HG03342 (cell line): ENCODE measurements around the gene TSPOAP1.

Experiments
- ATAC-seq: cut with Tn5 transposase; IDR thresholded peaks from one replicate; pipeline ENCODE4 v1.9.1; 2021; ENCODE audit warnings: mild to moderate bottlenecking, moderate library complexity; ENCODE audit not compliant: unreplicated experiment

The TSPOAP1 gene

DNA sequence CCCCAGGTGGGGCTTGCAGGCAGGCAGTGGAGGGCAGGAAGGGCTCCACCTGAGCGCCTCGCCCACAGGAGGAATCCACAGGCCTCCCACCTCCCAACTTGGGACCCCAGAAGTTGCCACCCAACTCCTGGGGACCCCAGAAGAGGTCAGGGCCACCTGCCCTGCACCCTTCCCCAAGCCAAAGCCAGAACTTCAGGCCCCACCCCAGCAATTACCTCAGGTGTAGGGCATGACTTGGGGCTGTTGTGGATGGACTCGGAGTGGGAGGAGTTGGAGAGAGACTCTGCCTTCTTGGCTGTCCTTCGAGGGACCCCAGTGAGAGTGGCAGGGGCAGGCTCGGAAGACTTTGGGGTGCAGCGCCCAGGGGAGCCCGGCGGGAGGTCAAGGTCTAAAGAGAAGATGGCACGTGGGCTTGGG lies 10.5 kb downstream of the TSPOAP1 start:
- no peak for ATAC-seq

GRCh38 chr17:58317421-58318064 lies 11.1 kb downstream of the TSPOAP1 start:
- ATAC-seq, result peak; percentile 61

GRCh38 chr17:58316260-58316960 lies 12.2 kb downstream of the TSPOAP1 start:
- no peak for ATAC-seq

GRCh38 chr17:58315750-58316149 lies 12.8 kb downstream of the TSPOAP1 start:
- ATAC-seq, result no peak

DNA sequence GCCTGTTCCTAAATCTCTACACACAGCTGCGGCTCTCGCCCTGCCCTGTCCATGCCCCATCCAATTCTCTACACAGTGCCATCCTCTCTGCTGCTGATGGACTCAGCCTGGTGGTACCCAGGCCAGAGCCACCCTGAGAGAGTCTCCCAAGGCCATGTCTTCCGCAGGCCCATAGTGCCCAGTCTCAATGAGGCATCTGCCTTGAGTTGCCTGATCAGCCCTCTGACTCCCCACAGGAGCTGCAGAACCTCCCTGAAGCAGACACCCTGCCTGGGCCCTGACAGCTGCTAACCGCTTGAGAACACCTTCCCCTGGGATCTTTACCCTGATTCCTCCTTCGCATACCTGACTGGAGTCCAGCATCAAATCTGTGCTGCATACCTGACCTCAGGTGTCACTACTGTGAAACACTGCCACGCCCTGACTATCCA lies 13.3 kb downstream of the TSPOAP1 start:
- no peak for ATAC-seq

- ATAC-seq, result no peak
These were observed 13.9 kb downstream of the TSPOAP1 start for GRCh38 chr17:58314706-58315015.

DNA sequence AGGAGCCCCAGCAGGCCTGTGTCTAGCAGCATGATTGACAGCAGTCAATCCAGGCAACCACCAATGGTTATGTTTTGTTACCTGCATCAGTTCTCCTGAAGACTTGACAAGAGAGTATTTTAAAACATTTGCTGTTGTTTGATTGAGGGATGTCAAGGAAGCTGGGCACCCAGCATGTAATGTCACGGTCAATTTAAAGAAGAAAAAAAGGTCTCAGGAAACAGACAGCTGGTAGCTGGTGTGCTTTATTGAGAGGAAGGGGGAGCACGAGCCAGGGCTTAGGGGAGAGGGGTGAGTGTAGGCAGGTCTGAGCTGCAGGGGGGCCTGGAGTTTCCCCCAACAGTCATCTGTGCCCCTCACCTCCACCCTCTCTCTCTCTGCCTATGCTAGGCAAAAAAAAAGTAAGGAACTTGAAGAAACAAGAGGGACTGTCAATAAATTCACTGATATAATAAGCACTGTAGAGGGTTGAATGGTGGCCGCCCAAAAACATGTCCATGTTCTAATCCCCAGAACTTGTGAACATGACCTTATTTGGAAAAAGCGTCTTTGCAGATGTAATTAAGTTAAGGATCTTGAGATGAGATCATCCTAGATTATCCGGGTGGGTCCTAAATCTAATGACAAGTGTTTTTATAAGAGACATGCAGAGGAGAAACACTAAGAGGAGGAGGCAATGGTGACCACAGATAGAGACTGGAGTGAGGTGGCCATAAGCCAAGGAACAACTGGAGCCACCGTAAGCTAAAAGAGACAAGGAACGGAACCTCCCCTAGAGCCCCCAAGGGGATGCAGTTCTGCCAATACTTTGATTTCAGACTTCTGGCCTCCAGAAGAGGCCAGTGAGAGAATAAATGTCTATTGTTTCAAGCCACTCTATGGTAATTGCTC lies 14.5 kb downstream of the TSPOAP1 start:
- no peak for ATAC-seq

- no peak for ATAC-seq
These were observed 15.8 kb downstream of the TSPOAP1 start for GRCh38 chr17:58312829-58313228.

DNA sequence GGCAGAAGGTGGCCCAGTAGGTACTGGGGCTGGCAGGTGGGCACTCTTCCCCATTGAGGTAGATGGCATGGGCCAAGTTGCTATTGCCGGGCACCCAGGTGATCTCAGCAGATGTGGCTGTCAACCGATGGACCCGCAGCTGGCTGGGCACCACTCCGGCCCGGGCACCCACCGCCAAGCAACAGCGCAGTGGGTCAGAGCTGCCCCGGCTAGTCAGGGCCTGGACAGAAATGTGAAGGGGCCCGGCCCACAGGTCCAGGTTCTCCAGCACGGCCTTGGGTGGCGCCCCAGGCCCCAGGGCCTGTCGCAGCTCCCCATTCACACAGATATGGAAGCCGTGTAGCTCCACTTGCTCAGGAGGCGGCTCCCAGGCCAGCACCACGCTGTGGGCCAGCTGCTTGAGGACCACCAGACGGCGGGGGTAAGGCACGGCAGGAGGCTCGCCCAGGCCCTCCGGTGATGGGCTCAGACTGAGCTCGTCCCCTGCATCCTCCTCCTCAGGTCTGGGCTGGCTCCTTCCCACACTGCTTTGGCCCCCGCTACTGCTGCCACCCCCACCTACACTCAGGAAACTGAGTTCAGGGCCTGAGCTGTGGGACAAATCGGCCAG lies 16.5 kb downstream of the TSPOAP1 start:
- ATAC-seq, result no peak

GRCh38 chr17:58311429-58311894 lies 17.1 kb downstream of the TSPOAP1 start:
- ATAC-seq, result no peak

GRCh38 chr17:58310511-58311428 lies 17.8 kb downstream of the TSPOAP1 start:
- ATAC-seq, result no peak

DNA sequence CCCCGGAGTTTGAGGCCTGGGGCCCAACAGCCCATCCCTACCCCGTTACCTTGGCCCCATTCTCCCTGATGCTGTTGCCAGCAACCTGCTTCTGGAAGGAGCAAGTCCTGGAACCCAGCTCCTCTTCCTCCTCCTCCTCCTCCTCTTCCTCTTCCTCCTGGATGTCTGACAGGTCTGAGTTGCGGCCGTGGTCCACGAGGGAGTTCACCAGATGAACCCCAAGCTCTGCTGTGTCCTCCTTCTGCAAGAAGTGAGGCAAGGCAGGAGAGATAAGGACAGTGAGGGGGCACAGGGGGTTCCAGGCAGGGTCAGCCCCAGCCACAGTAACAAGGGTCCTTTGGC lies 18.7 kb downstream of the TSPOAP1 start:
- no peak for ATAC-seq

DNA sequence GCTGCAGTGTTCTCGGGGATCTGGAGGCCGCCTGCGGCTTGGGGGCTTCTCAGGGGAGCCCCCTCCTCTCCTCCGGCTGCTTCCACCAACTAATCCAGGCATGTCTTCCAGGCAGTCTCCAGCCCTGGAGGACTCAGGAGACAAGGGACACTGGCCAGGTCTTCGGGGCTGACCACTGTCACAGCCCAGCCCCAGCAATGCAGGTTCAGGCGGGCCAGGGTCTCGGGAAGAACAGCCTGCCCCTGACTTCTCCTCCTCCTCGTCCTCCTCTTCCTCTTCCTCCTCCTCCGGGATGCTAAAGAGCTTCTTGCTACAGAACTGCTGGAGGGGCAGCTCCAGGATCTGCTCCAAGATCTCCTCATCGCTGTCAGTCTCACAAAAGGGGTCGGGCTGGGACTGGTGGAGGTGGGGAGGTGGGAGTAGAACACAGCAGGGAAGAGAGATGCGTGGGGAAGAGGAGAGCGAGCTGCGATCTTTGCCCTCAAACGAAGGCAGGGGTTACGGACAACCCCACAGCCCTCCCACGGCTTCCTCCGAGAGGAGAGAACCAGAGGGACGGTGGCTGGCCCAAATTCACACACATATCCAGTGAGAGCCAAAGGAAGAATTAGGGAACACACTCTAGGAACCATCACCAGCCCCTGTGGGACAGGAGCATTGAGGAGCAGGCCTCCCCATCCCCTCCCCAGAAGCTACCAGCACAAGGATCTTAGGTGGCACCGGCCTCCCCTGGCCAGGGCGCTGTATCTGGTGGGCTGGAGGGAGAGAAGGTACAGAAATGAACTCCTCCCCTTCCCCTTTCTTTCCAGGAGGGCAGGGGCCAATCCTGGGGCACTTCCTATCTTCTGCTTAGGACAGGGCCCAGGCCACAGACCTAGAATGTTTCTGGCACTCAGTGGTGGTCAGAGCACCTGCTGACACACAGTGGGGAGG lies 19.3 kb downstream of the TSPOAP1 start:
- no peak for ATAC-seq

DNA sequence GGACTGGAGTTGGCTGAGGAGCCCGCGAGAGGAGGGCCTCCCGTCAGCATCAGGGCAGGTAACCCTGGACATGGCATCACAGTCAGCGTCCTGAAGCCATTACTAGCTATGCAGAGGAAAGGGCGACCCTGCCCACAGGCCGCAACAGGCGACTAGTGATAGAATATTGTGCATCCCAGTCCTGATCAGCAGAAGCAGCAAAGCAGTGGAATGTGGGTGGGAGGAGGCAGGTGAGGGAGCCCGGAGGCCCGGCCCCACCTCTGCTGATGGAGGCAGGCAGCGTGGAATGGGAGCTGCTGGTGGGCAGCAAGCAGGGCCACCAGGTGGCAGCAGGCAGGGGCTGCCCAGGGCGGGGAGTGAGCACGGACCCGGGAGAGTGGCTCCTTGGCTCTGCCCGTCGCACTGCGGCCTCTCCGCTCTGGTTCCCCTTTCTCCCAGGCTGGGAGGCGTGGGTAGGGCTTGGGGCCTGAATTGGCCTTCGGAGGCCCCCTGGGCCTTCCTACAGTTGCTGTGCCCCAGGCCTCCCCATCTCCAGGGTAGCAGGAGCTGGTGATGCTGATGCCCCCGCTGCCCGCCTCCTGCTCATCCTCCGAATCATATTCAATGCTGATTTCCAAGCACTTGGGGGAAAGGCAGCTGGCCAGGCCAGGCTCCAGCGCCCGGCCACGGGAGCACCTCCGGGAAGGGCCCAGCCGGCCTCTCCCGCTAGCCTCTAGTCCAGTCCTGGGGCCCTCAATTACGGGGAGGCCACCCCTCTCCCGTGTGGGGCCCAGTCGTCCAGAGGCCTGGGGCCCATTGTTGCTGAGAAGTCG lies 20.2 kb downstream of the TSPOAP1 start:
- no peak for ATAC-seq

GRCh38 chr17:58307468-58308172 lies 21.0 kb downstream of the TSPOAP1 start:
- ATAC-seq, result no peak

DNA sequence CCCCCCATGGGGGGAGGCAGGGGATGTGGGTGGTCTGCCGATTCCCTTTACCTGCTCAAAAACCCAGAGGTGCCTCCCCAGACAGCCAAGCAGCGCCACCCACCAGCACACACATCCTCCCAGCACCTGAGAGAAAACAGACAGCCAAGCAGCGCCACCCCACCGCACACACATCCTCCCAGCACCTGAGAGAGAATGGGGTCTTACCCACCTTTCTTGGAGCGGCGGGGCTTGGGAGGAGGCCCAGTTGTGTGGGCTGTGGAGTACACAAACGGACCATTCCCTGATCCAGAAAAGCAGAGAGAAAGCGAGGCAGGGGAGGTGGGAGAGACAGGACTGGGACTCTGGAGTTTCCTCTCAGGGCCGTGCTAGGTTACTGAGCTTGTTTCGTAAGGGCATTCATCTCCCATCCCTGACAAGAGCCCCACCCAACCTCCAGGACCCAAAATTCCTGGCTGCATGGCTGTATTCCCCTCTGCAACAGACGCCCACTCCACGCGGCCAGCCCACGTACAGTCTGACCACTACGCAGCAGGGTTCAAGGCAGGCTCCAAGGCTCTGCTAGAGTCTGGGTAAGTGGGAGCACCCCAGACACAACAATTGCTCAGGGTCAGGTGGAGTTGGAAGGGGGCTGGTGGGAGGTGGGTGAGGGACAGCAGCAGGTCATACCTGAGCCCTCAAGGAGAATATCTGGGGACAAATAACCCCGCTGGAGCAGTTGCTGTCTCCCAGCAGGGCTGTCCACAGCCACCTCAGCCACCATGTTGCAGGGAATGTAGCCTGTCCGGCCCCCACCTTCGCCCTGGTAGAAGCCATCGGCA lies 22.3 kb downstream of the TSPOAP1 start:
- no peak for ATAC-seq

DNA sequence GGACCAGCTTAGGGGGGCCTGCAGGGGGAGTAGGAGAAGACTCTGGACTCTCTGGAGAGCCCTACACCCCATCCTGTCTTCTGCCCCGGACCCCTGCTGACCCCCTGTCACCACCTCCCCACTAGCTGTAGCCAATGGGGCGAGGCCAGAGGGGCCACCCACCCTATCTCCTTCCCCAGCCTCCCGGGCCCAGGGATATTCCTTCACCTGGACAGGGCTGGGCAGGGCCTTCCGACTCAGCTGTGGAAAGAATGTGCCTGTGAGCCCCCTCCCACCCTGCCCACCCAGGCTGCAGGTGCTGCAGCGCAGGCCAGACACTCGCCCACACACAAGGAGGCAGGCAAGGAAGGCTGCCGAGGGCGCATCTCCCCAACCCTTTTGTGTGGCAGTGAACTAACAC lies 23.0 kb downstream of the TSPOAP1 start:
- ATAC-seq, result no peak
